ENCODE measurements around the gene XRCC6.
"Not testable (repeated sequence)": the region's sequence is repeated elsewhere in the genome, so short reads cannot be mapped to it uniquely, and the experiment has no call there.

The XRCC6 gene

GRCh38 chr22:41654322-41654721 is 33.2 kb downstream of the XRCC6 start:
- no peak for DNase-seq

- DNase-seq: no peak
These were observed 35.5 kb downstream of the XRCC6 start for GRCh38 chr22:41656556-41656955.

GRCh38 chr22:41657709-41658108 is 36.6 kb downstream of the XRCC6 start:
- DNase-seq: no peak

- DNase-seq: no peak
These were observed 37.8 kb downstream of the XRCC6 start for GRCh38 chr22:41658869-41659268.

DNA sequence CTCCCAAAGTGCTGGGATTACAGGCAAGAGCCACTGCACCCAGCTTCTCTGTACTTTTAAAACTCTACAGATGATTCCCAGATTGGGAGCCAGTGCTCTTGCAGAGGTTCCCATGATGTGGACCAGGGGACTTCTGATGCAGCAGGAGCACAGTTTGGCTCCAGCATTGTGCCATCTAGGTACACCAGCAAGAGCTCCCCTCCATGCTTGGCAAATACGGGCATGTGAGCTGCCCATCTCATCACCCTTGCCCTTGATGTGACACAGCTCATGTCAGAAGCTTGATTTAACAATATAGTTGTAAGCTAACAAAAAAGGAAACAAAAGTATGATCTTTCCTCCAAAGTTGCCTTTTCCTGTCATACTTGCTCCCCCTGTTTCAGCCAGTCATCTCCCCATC is 38.8 kb downstream of the XRCC6 start:
- no peak for DNase-seq

- no peak for DNase-seq
These were observed 39.3 kb downstream of the XRCC6 start for GRCh38 chr22:41660416-41660815.

GRCh38 chr22:41661088-41661487 is 40.0 kb downstream of the XRCC6 start:
- no peak for DNase-seq

GRCh38 chr22:41661713-41662112 is 40.6 kb downstream of the XRCC6 start:
- DNase-seq: no peak

DNA sequence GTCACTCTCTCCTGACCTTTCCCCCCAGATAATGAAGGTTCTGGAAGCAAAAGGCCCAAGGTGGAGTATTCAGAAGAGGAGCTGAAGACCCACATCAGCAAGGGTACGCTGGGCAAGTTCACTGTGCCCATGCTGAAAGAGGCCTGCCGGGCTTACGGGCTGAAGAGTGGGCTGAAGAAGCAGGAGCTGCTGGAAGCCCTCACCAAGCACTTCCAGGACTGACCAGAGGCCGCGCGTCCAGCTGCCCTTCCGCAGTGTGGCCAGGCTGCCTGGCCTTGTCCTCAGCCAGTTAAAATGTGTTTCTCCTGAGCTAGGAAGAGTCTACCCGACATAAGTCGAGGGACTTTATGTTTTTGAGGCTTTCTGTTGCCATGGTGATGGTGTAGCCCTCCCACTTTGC is 42.5 kb downstream of the XRCC6 start:
- DNase-seq: not testable (repeated sequence)

- no peak for DNase-seq
These were observed 43.4 kb downstream of the XRCC6 start for GRCh38 chr22:41664490-41664889.

DNA sequence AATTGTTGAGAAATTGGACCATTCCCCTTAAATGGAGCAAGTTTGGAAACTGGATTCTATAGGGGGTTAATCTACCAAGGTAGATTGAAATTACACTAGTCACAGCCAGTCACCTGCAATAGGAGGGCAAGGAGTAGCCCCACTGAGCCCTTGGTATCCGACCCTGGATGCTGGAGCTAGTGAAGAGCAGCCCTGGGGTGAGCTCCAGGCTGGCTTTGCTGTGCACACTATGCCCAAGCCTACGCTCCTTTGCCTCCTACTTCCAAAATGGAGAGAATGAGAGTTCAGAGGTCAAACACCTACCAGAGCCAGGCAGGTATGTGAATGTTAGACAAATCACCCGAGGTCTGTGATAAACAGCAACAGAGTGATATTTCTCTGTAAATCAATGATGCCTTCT is 43.9 kb downstream of the XRCC6 start:
- DNase-seq: no peak

DNA sequence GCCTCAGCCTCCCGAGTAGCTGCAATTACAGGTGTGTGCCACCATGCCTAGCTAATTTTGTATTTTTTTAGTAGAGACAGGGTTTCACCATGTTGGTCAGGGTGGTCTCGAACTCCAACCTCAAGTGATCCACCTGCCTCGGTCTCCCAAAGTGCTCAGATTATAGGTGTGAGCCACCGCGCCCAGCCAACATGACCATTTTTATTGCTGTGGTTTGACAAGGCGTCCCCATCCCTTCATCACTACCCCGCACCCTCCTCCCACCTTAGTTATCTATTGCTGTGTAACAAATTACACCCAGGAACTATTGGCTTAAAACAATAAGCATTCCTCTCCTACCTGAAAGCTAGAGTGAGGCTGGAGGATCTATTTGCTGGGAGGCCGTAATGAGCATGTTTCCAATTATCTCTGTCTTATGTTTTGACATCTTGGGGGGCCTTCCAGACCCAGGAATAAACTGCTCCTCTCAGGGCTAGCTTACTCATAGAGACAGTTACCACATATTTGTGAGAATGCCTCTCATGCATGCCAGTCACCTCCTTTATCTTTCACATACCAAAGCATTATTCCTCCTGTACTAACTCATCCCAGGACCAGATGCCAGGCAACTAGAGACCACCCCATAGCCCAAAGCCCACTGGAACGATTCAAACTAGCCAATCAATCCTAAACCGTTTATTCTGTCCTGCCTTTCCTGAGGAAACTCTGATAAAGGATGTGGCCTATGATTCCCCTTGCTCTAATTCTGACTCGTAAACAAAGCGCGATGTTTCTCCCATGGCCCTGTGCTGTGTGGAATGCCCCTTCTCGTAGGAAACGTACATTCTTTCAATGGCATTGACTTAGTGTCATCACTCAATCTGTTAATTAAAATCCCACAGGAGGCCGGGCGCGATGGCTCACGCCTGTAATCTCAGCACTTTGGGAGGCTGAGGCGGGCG is 48.1 kb downstream of the XRCC6 start:
- no peak for DNase-seq

DNA sequence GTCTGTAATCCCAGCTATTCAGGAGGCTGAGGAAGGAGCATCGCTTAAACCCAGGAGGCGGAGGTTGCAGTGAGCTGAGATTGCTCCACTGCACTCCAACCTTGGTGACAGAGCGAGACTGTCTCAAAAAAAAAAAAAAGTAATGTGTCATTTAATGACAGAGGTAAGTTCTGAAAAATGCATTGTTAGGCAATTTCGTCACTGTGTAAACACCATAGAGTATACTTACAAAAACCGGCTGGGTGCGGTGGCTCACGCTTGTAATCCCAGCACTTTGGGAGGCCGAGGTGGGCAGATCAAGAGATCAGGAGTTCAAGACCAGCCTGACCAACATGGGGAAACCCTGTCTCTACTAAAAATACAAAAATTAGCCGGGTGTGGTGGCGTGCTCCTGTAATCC is 51.0 kb downstream of the XRCC6 start:
- DNase-seq: not testable (repeated sequence)

DNA sequence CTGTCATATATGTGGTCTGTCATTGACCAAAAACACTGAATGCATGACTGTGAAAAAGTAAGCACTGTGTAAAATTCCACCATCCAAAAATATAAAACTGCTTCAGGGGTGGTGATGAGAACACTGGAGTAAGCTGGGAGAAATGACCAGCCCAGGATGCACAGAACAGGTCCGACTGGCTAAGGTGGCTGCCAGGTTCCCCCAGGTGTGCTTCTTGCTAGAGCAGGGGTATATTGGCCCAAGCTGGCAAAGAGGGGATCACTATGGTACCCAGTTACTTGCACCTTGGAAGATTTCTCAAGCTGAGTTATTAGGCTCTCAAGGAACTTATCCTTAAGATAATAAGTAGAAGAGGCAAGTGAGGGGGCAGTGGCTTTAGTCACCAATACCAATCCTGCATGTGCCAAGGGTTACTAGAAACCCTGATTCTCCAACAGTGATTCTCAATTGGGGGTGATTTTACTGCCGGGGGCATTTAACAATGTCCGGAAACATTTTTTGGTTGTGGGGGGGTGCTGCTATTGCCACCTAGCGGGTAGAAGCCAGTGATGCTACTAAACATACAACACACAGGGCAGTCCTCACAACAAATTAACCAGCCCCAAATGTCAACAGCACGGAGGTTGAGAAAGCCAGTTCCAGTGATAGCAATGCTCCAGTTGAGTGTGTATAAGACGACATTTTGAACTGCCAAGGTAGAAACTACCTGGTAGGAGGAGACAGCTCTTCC is 51.9 kb downstream of the XRCC6 start:
- DNase-seq: peak in 1 of 2 donors; percentile 10

- DNase-seq: no peak
These were observed 53.8 kb downstream of the XRCC6 start for GRCh38 chr22:41674846-41675340.

DNA sequence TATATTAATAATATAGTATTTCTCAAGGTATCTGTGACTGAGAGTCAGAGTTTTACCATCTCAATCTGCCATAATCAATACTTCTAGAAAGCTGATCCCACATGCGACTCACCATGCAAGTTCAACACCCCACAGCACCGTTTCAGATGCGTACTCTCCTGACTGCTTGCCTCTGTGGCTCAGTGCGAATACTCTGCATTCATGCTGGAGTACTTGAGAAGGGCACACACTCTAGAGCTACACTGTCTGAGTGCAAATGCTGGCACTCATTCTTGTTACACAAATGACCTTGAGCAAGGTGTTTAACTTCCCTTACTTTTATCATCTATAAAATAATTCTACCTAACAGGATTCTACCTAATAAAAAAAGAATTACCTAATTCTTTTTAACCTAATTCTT is 55.0 kb downstream of the XRCC6 start:
- DNase-seq: no peak

DNA sequence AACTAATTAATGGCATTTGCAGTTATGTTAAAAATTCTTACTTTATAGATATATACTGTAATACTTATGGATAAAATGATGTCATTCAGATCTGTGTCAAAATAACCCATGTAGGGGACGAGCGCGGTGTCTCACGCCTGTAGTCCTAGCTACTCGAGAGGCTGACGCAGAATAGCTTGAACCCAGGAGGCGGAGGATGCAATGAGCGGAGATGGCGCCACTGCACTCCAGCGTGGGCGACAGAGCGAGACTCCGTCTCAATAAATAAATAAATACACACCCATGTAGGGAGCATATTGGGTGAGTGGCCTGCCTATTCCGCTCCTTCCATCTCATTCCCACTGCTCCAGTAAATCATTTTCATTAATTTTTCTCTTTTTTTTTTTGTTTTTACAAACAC is 60.5 kb downstream of the XRCC6 start:
- DNase-seq: peak; percentile 32 to 49

- peak; percentile 88 to 90 for DNase-seq
These were observed 61.1 kb downstream of the XRCC6 start for GRCh38 chr22:41682033-41682807.

GRCh38 chr22:41683052-41683451 is 62.0 kb downstream of the XRCC6 start:
- no peak for DNase-seq

DNA sequence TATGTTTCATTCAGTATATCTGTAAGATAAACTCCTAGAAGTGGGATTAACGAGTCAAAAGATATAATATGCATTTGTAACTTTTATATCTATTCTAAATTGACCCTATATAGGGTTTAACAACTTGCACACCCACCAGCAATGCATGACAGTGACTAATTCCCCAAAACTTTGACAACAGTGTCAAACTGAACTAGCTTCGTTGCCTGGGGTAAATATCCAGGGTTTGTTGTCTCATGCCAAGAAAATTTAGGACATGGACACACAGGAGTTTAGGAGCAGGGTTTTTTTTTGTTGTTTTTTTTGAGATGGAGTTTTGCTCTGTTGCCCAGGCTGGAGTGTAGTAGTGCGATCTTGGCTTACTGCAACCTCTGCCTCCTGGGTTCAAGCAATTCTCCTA is 62.5 kb downstream of the XRCC6 start:
- no peak for DNase-seq

DNA sequence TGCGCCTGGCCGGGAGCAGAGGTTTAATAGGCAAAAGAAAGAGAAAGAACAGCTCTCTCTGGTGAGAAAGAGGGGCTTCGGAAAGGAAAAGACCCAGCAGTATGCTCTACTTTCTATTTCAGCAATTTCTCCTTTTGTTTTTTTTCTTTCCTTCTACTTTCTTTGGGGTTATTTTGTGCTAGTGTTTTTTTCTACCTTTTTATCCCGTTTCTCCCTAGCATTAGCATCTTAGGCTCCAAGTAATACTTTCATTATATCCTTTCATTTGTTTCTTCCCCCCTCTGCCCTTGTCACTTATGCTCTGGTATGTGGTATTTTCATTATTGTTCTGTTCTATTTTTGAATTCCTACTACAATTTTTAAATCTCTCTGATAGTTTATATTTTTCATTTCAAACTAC is 63.1 kb downstream of the XRCC6 start:
- DNase-seq: no peak

GRCh38 chr22:41686890-41687289 is 65.8 kb downstream of the XRCC6 start:
- DNase-seq: not testable (repeated sequence)

- DNase-seq: peak; percentile 21 to 22
These were observed 66.8 kb downstream of the XRCC6 start for GRCh38 chr22:41687901-41688364.

Measured in CD4-positive, alpha-beta T cell treated with Interleukin-4 for 1 hour (primary cell).